ENCODE data around the gene TBRG4.

TBRG4 gene

DNA sequence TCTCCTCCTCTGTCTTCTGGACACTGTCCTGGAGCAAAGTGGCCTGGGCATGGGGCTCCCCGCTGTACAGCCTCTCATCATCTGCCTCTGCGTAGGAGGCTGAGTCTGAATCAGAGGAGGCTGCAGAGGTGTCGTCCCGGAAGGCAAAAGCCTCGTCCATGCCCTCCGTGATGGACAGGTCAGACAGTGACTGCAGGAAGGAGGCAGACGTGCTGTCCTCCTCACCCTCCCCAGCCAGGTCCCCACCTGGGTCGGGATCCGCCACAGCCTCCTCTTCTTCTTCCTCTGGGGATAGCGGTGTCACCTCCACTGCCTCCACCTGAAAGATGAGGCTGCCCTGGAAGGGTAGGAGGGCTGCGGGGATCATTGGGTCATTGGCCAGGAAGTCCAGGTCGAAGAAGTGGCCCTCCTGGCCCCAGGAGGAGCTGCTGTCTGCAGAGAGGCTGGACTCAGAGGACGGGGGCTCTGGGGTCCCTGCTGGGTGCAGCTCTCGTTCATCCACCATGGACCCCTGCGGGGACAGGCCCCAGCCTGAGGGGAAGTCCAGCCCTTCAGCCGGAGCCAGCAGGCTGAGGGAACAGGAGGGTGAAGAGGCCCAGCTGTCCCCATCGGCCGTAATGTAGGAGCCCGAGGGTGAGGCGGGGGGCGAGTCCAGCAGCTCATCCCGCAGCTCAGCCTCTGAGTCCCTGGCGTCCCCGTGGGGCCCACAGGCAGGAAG lies 26.4 kb downstream of the TBRG4 start:
- no peaks in the 10 kb centered on the region for H3K9me3 ChIP-seq (ENCODE audit: insufficient read depth, low read depth, low read length)
- H3K9ac ChIP-seq (ENCODE audit: low read depth, low read length): no peak overlapping the region

DNA sequence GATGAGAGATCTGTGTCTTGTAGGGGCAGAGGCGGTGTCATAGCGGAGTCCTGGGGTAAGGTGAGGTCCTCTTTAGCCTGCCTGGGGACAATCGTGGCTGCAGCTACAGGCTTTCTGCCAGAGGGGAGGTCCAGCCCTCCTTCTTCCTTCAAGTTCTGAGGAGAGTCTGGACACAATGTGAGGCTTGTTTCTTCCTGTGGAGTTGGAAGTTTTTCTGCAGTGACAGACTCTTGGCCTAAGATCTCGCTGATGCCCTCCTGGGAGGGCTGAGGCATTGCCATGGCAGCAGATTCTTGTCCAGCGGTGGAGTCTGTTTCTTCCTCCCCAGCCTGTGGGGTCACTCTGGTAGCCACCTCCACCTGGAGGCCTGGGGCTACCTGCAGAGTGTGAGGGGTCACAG lies 27.2 kb downstream of the TBRG4 start:
- no peak overlapping the region for H3K27ac ChIP-seq (ENCODE audit: low read length)
- H3K9me3 ChIP-seq (ENCODE audit: insufficient read depth, low read depth, low read length): no peaks in the 10 kb centered on the region
- no peak overlapping the region for H3K9ac ChIP-seq (ENCODE audit: low read depth, low read length)
- H3K36me3 ChIP-seq (ENCODE audit: insufficient read depth, low read depth, low read length): no peaks in the 10 kb centered on the region
- peaks cover 14% of the 10 kb centered on the region for H3K27me3 ChIP-seq (ENCODE audit: insufficient read depth, low read length)
- no peak overlapping the region for H3K4me3 ChIP-seq (ENCODE audit: low read length)
- no peaks in the 10 kb centered on the region for H3K4me1 ChIP-seq (ENCODE audit: insufficient read depth, low read length)

More for the DNA sequence above, 26.4 kb downstream of the TBRG4 start:
- H3K27ac ChIP-seq (ENCODE audit: low read length): no peak overlapping the region
- H3K4me3 ChIP-seq (ENCODE audit: low read length): no peak overlapping the region
- peaks cover 20% of the 10 kb centered on the region for H3K27me3 ChIP-seq (ENCODE audit: insufficient read depth, low read length)
- H3K4me1 ChIP-seq (ENCODE audit: insufficient read depth, low read length): no peaks in the 10 kb centered on the region
- H3K36me3 ChIP-seq (ENCODE audit: insufficient read depth, low read depth, low read length): no peaks in the 10 kb centered on the region

DNA sequence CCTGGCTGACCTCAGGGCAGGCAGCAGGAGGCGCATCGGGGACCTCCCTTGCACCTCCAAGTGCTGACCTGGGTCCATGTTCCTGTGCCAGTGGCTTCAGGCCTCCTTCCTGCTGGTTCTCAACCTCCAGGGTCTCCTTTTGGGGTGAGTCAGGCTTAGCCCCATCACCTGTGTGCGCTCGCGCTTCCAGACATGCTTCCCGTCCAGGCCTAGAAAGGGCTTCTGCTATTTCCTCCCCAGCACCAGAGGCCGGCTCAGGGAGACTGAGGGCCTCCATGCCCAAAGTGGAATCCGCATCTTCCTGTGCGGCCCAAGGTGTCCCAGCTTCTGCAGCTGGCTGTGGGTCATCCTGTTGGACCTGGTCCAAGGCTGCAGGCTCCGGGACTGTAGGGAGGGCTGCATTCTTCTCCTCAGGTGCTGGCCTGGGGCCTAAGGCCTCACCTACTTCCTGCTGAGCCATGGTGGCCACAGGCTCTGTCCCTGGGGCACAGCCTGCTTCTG lies 28.6 kb downstream of the TBRG4 start:
- Histone ChIP-seq H3K9ac (ENCODE audit: low read depth, low read length) (no peak overlapping the region), H3K4me1 (ENCODE audit: insufficient read depth, low read length) (no peaks in the 10 kb centered on the region), H3K9me3 (ENCODE audit: insufficient read depth, low read depth, low read length) (no peaks in the 10 kb centered on the region), H3K4me3 (ENCODE audit: low read length) (no peak overlapping the region), H3K27me3 (ENCODE audit: insufficient read depth, low read length) (peaks cover 8% of the 10 kb centered on the region), H3K27ac (ENCODE audit: low read length) (no peak overlapping the region), H3K36me3 (ENCODE audit: insufficient read depth, low read depth, low read length) (peaks cover 1% of the 10 kb centered on the region; the same call in 1 of the 2 replicates)

DNA sequence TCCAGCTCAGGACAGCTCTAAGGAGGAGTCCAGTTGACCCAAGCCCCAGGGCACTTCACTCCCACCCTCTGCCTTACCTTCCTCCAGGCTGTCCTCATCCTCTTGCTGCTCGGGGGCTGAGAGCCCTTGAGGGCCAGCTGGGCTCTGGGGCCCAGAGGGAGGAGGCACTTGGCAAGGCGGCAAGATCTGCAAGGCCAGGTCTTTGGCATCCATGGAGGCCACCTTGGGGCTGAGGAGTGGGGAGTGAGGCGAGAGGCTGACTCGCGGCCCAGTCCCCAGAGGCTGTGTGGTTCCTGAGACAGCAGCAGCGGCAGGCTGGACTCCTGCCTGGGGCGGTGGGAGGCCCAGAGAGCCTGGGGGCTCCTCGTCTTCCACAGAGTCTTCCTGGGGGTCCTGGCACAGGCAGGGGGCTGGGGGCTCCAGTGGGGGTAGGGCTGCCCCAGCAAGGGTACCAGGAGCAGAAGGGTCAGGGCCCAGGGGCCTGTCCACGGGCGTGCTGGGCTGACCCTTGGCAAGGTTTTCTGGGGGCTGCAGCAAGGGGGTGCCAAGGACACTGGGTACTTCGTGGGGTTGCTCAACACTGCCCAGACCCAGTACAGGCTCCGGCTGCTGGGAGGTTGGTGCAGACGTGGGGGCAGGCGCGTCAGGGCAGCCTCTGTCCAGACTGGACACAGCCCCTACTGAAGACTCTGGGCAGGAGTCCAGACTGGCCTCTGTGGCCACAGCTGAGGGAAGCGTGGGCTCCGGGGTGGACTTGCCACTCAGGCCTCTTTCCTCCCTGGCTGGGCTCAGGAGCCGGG lies 29.3 kb downstream of the TBRG4 start:
- H3K36me3 ChIP-seq (ENCODE audit: insufficient read depth, low read depth, low read length): peaks cover 4% of the 10 kb centered on the region; the same call in 1 of the 2 replicates
- H3K9me3 ChIP-seq (ENCODE audit: insufficient read depth, low read depth, low read length): no peaks in the 10 kb centered on the region
- no peak overlapping the region for H3K9ac ChIP-seq (ENCODE audit: low read depth, low read length)
- H3K27ac ChIP-seq (ENCODE audit: low read length): no peak overlapping the region
- H3K4me3 ChIP-seq (ENCODE audit: low read length): no peak overlapping the region
- peaks cover 1% of the 10 kb centered on the region; the same call in 1 of the 2 replicates for H3K27me3 ChIP-seq (ENCODE audit: insufficient read depth, low read length)
- H3K4me1 ChIP-seq (ENCODE audit: insufficient read depth, low read length): no peaks in the 10 kb centered on the region

DNA sequence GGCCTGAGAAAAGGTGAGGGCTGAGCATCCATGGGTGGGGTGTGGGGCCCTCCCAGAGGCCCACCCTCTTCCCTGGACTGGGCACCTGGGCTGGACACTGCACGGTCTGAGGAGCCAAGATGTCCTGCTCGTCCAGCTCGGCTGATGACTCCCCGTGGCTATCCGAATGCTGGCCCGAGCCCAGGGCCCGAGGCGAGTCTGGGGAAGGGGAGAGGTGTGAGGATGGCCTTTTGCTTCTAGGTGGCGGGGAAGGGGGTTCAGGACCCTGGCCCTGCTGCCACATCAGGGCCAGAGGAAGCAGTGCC lies 29.9 kb downstream of the TBRG4 start:
- Histone ChIP-seq H3K27ac (ENCODE audit: low read length) (no peak overlapping the region), H3K9ac (ENCODE audit: low read depth, low read length) (no peak overlapping the region), H3K4me3 (ENCODE audit: low read length) (no peak overlapping the region), H3K36me3 (ENCODE audit: insufficient read depth, low read depth, low read length) (peaks cover 8% of the 10 kb centered on the region; the same call in 1 of the 2 replicates), H3K9me3 (ENCODE audit: insufficient read depth, low read depth, low read length) (no peaks in the 10 kb centered on the region), H3K4me1 (ENCODE audit: insufficient read depth, low read length) (no peaks in the 10 kb centered on the region), H3K27me3 (ENCODE audit: insufficient read depth, low read length) (no peaks in the 10 kb centered on the region)

DNA sequence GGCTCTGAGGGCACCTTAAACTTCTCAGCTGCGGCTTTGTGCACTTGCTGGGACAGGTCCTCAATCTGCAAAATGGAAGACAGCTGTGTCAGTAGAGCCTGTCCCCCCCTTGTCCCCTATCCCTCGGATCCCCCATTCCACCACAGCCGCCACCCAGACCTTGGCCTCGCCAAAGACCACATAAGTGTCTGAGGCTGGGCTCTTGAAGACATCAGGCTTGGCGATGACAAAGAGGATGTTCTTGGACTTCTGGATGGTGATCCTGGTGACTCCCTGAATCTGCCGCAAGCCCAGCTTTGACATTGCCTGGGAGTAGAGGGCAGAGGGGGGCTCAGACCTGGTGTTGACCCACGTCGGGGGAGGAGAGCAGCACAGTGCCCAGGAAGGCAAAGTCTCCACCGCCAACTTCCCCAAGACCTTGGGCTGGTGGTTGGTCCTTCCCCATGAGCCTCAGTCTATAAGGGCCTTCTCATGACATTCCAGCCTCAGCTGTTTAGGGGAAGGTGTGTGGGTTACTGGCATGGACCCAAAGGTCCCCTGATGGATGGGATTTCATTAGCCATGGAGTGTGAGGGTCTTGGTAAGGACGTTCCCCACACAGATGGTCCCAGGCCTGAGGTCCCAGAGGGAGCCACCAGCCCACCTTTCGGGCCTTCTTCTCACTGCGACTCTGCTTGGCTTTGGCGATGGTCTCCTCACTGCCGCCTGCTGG lies 30.4 kb downstream of the TBRG4 start:
- Histone ChIP-seq H3K27me3 (ENCODE audit: insufficient read depth, low read length) (no peaks in the 10 kb centered on the region), H3K9ac (ENCODE audit: low read depth, low read length) (no peak overlapping the region), H3K4me1 (ENCODE audit: insufficient read depth, low read length) (no peaks in the 10 kb centered on the region), H3K36me3 (ENCODE audit: insufficient read depth, low read depth, low read length) (peaks cover 11% of the 10 kb centered on the region; the same call in 1 of the 2 replicates), H3K9me3 (ENCODE audit: insufficient read depth, low read depth, low read length) (no peaks in the 10 kb centered on the region), H3K27ac (ENCODE audit: low read length) (no peak overlapping the region), H3K4me3 (ENCODE audit: low read length) (no peak overlapping the region)

DNA sequence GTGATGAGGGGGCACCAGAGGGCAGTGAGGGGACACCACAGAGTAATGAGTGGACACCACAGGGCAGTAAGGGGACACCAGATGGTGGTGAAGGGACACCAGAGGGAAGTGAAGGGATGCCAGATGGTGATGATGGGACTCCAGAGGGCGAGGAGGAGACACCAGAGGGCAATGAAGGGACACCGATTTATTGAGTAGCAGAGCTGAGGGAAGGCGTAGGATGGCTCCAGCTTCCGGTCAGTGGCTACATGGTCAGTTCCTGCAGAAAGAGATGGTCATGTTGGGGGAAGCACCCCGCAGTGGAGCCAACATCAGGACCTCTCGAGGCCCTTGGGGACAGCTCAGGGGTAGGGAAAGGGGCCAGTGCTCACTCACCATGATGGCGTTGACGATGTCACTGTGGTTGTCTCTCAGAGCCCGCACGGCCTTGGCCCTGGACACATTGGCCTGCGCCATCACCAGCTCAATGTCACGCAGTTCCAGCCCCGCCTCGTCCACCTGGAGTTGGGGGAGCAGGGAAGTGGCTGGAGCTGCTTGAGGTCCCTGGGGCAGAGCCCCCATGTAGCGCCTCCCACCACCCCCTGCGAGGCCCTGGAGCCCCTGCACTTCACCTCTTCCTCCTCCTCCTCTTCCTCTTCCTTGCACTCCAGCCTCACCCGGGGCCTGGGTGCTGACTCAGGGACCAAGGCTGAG lies 31.1 kb downstream of the TBRG4 start:
- H3K4me1 ChIP-seq (ENCODE audit: insufficient read depth, low read length): no peaks in the 10 kb centered on the region
- H3K27me3 ChIP-seq (ENCODE audit: insufficient read depth, low read length): no peaks in the 10 kb centered on the region
- peaks cover 18% of the 10 kb centered on the region; the same call in 1 of the 2 replicates for H3K36me3 ChIP-seq (ENCODE audit: insufficient read depth, low read depth, low read length)
- no peak overlapping the region for H3K9ac ChIP-seq (ENCODE audit: low read depth, low read length)
- no peak overlapping the region for H3K4me3 ChIP-seq (ENCODE audit: low read length)
- no peaks in the 10 kb centered on the region for H3K9me3 ChIP-seq (ENCODE audit: insufficient read depth, low read depth, low read length)
- no peak overlapping the region for H3K27ac ChIP-seq (ENCODE audit: low read length)

DNA sequence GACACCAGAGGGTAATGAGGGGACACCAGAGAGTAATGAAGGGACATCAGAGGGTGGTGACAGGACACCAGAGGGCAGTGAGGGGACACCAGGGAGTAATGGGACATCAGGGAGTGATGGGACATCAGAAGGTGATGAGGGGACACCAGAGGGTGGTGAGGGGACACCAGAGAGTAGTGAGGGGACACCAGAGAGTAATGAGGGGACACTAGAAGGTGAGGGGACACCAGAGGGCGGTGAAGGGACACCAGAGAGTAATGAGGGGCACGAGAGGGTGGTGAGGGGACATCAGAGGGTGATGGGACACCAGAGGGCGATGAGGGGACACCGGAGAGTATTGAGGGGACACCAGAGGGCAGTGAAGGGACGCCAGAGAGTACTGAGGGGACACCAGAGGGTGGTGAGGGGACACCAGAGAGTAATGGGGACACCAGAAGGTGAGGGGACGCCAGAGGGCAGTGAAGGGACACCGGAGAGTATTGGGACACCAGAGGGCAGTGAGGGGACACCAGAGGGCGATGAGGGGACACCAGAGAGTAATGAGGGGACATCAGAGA lies 33.3 kb downstream of the TBRG4 start:
- Histone ChIP-seq H3K4me3 (ENCODE audit: low read length) (no peak overlapping the region), H3K36me3 (ENCODE audit: insufficient read depth, low read depth, low read length) (peaks cover 38% of the 10 kb centered on the region; the same call in 1 of the 2 replicates), H3K4me1 (ENCODE audit: insufficient read depth, low read length) (no peaks in the 10 kb centered on the region), H3K9me3 (ENCODE audit: insufficient read depth, low read depth, low read length) (no peaks in the 10 kb centered on the region), H3K9ac (ENCODE audit: low read depth, low read length) (no peak overlapping the region), H3K27me3 (ENCODE audit: insufficient read depth, low read length) (no peaks in the 10 kb centered on the region), H3K27ac (ENCODE audit: low read length) (no peak overlapping the region)

DNA sequence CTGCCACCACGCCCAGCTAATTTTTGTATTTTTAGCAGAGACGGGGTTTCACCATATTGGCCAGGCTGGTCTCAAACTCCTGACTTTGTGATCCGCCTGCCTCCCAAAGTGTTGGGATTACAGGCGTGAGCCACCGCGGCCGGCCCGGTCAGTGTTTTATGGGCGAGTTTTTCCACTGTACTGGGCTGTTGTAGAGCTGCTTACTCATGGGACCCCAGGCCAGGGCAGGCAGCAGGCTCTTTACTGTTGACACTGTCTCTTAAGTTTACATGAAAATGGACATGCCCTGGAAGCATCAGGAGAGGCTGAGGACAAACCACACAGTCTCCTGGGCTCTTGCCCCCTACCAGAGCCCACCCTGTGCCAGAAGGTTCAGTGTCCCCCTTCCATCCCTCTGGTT lies 33.9 kb downstream of the TBRG4 start:
- H3K36me3 ChIP-seq (ENCODE audit: insufficient read depth, low read depth, low read length): peaks cover 45% of the 10 kb centered on the region; the same call in 1 of the 2 replicates
- H3K27me3 ChIP-seq (ENCODE audit: insufficient read depth, low read length): no peaks in the 10 kb centered on the region
- no peaks in the 10 kb centered on the region for H3K9me3 ChIP-seq (ENCODE audit: insufficient read depth, low read depth, low read length)
- no peak overlapping the region for H3K27ac ChIP-seq (ENCODE audit: low read length)
- no peak overlapping the region for H3K4me3 ChIP-seq (ENCODE audit: low read length)
- no peaks in the 10 kb centered on the region for H3K4me1 ChIP-seq (ENCODE audit: insufficient read depth, low read length)
- H3K9ac ChIP-seq (ENCODE audit: low read depth, low read length): no peak overlapping the region

DNA sequence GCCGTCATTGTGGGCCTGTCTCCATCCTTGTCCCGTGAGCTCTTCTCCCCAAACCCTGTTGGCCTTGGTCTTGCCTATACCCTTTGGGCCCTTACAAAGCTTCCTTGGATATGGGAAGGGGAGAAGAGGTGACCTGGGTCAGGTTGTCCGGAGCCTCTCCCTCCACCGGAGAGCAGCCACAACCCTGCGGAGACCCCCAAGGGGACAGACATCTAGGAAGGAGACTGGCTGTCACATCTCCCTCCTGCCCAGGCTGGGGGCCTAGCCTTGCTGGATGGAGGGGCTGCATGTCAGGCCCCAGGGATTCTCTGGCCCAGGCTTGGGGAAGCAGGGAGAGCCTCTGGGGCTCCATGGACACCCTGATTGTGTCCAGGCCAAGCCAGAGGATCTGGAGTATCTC lies 34.6 kb downstream of the TBRG4 start:
- no peaks in the 10 kb centered on the region for H3K4me1 ChIP-seq (ENCODE audit: insufficient read depth, low read length)
- H3K4me3 ChIP-seq (ENCODE audit: low read length): no peak overlapping the region
- no peak overlapping the region for H3K27ac ChIP-seq (ENCODE audit: low read length)
- H3K27me3 ChIP-seq (ENCODE audit: insufficient read depth, low read length): no peaks in the 10 kb centered on the region
- no peak overlapping the region for H3K9ac ChIP-seq (ENCODE audit: low read depth, low read length)
- no peaks in the 10 kb centered on the region for H3K9me3 ChIP-seq (ENCODE audit: insufficient read depth, low read depth, low read length)
- H3K36me3 ChIP-seq (ENCODE audit: insufficient read depth, low read depth, low read length): peaks cover 46% of the 10 kb centered on the region; the same call in 1 of the 2 replicates
